Fibroblast of lung (primary cell): ENCODE measurements around the gene AATF. TPM values are rescaled to one million over a fixed set of nuclear protein-coding genes. Genes with fewer than 3 reads are reported as not detected.

Source experiments
- DNase-seq, 2 donors: peaks; one replicate each; pipeline versions ENCODE4 v3.0.0 to v3.0.0-alpha.2; 2010; ENCODE audit warnings: low read depth in 2 of 2
- H2AFZ ChIP-seq: 2 replicates; pipeline ENCODE4 v1.5.1; 2012; ENCODE audit warnings: low read length, control low read depth, inconsistent platforms
- H3K27ac ChIP-seq: 2 replicates; pipeline ENCODE4 v1.5.1; 2011; ENCODE audit warnings: low read length, control low read depth; ENCODE audit not compliant: insufficient read depth
- H3K27me3 ChIP-seq: 2 replicates; pipeline ENCODE4 v1.5.1; 2011; ENCODE audit warnings: mild to moderate bottlenecking, low read length; ENCODE audit not compliant: control insufficient read depth, insufficient read depth
- H3K36me3 ChIP-seq: 2 replicates; pipeline ENCODE4 v1.5.1; 2011; ENCODE audit warnings: low read length; ENCODE audit not compliant: control insufficient read depth, insufficient read depth
- H3K4me1 ChIP-seq: 2 replicates; pipeline ENCODE4 v1.5.1; 2011; ENCODE audit warnings: low read length; ENCODE audit not compliant: control insufficient read depth, insufficient read depth; ENCODE audit errors: extremely low read depth
- H3K4me2 ChIP-seq: 2 replicates; pipeline ENCODE4 v1.5.1; 2011; ENCODE audit warnings: low read length, control low read depth; ENCODE audit not compliant: insufficient read depth; ENCODE audit errors: extremely low read depth
- H3K4me3 ChIP-seq, 4 experiments: fragments of 200-600 bp in 1 of 4; sonication (generic) in 1 of 4; replicated peaks in 1 of 4; 2 replicates each; pipeline ENCODE4 v1.5.1; 2011 to 2016; ENCODE audit warnings: low read length in 4 of 4, low read depth in 3 of 4, mild to moderate bottlenecking in 3 of 4, control low read depth in 2 of 4, inconsistent platforms in 1 of 4, mixed read lengths in 1 of 4; ENCODE audit not compliant: insufficient read depth in 1 of 4; ENCODE audit errors: control extremely low read depth in 1 of 4
- H3K79me2 ChIP-seq: 2 replicates; pipeline ENCODE4 v1.5.1; 2012; ENCODE audit warnings: mild to moderate bottlenecking, low read length, inconsistent platforms; ENCODE audit not compliant: control insufficient read depth, insufficient read depth
- H3K9ac ChIP-seq: 2 replicates; pipeline ENCODE4 v1.5.1; 2011; ENCODE audit warnings: mild to moderate bottlenecking, low read length, control low read depth; ENCODE audit not compliant: insufficient read depth
- H3K9me3 ChIP-seq: 2 replicates; pipeline ENCODE4 v1.5.1; 2012; ENCODE audit warnings: low read depth, low read length; ENCODE audit not compliant: control insufficient read depth, insufficient read depth
- H4K20me1 ChIP-seq: 2 replicates; pipeline ENCODE4 v1.5.1; 2011; ENCODE audit warnings: low read length; ENCODE audit not compliant: control insufficient read depth, insufficient read depth; ENCODE audit errors: extremely low read depth
- EZH2 ChIP-seq: IDR thresholded peaks from 2 replicates; pipeline ENCODE4 v1.5.1; 2012; ENCODE audit warnings: low read length, control low read depth, mild to moderate bottlenecking; ENCODE audit errors: missing control alignments
- polyA plus RNA-seq, 2 donors: library from polyadenylated mRNA; depleted of rRNA in 1 of 2; stranded (reverse) in 1 of 2; unstranded in 1 of 2; fragments of >200 nt; gene quantifications; 2 replicates each; pipeline ENCODE4 v1.2.1, GENCODE V29; 2011 to 2012; ENCODE audit warnings: missing spikeins in 1 of 2
- total RNA-seq: library from RNA; depleted of rRNA; stranded (reverse); fragments of >200 nt; gene quantifications from 2 replicates; pipeline ENCODE4 v1.2.1, GENCODE V29; 2014
- TF ChIP-seq, protein P1 (sequence below), 2 donors: IDR thresholded peaks in 1 of 2; conservative IDR thresholded peaks in 1 of 2; 1 replicate in 1 of 2; 2 replicates in 1 of 2; pipeline ENCODE4 v1.5.1; 2011 to 2012; ENCODE audit warnings: low read length in 2 of 2, control low read depth in 1 of 2, inconsistent platforms in 1 of 2, low read depth in 1 of 2, mild to moderate bottlenecking in 1 of 2

The AATF gene
- total and polyA plus RNA-seq, 2 donors (not counting 1 experiment from before 2014, with no cell fraction given) = 11.9 to 30.7 TPM

DNA sequence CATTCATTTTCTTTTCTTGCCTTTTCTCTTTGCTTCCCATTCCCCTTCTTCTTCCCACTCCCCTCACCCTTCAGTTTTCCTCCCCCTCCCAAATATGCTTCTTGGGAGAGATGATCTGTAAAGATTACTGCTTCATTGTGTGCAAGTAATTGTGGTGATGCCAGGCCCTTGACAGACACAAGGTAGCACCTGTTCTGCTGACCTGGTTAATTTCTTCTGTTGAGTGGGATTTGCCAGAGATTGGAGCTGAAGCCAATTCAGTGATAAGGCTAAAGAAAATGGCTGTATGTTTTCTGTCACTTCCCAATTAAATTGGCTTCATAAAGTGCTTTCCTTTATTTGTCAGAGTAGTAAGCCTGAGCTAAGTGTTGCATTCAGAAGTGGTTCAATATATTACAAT, 44.5 kb downstream of the AATF start:
- no peaks in the 10 kb centered on the region for H3K9me3 ChIP-seq
- H4K20me1 ChIP-seq = no peaks in the 10 kb centered on the region
- no peak overlapping the region for H2AFZ ChIP-seq
- TF ChIP-seq EZH2 = no peak
- TF ChIP-seq, protein P1, sequence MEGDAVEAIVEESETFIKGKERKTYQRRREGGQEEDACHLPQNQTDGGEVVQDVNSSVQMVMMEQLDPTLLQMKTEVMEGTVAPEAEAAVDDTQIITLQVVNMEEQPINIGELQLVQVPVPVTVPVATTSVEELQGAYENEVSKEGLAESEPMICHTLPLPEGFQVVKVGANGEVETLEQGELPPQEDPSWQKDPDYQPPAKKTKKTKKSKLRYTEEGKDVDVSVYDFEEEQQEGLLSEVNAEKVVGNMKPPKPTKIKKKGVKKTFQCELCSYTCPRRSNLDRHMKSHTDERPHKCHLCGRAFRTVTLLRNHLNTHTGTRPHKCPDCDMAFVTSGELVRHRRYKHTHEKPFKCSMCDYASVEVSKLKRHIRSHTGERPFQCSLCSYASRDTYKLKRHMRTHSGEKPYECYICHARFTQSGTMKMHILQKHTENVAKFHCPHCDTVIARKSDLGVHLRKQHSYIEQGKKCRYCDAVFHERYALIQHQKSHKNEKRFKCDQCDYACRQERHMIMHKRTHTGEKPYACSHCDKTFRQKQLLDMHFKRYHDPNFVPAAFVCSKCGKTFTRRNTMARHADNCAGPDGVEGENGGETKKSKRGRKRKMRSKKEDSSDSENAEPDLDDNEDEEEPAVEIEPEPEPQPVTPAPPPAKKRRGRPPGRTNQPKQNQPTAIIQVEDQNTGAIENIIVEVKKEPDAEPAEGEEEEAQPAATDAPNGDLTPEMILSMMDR (conservative IDR thresholded peaks at IDR 0.05 in 1 of 2, IDR thresholded peaks at IDR 0.05 in 1 of 2; ENCODE audit: low read depth in 1 of 2, low read length in 2 of 2) = no peak
- no peak overlapping the region for H3K4me3 ChIP-seq
- H3K36me3 ChIP-seq = peaks cover 4% of the 10 kb centered on the region
- H3K9ac ChIP-seq = no peak overlapping the region
- no peaks in the 10 kb centered on the region for H3K79me2 ChIP-seq
- DNase-seq = no peak
- no peak overlapping the region for H3K4me2 ChIP-seq
- H3K27ac ChIP-seq = no peak overlapping the region
- H3K27me3 ChIP-seq = no peaks in the 10 kb centered on the region
- H3K4me1 ChIP-seq = no peaks in the 10 kb centered on the region

DNA sequence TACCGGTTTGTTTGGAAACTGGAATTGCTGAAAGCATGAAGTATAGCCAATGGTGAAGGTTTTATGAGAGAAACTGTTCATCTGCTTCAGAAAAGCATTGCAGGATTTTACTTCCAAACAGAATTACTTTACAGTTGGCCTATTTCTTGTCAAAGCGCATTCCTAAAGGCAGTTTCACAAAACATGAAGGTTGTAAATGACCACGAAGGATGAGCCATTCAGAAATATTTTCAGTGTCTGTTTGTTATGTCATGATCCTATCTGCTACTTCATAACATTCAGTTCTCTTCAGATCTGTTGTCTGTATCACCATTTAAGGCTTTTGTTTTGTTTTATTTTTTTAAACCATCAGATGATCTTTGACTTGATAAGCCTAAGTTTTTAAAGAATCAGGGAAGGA, 45.7 kb downstream of the AATF start:
- DNase-seq = peak in 1 of 2 donors; percentile 56
- Histone ChIP-seq H2AFZ (no peak overlapping the region), H4K20me1 (no peaks in the 10 kb centered on the region), H3K27me3 (no peaks in the 10 kb centered on the region), H3K4me3 (no peak overlapping the region), H3K4me1 (no peaks in the 10 kb centered on the region), H3K9me3 (no peaks in the 10 kb centered on the region), H3K4me2 (no peak overlapping the region), H3K36me3 (peaks cover 1% of the 10 kb centered on the region), H3K27ac (no peak overlapping the region), H3K9ac (no peak overlapping the region), H3K79me2 (no peaks in the 10 kb centered on the region)
- TF ChIP-seq EZH2 = no peak
- TF ChIP-seq, protein P1 (conservative IDR thresholded peaks at IDR 0.05 in 1 of 2, IDR thresholded peaks at IDR 0.05 in 1 of 2; ENCODE audit: low read depth in 1 of 2, low read length in 2 of 2) = no peak

DNA sequence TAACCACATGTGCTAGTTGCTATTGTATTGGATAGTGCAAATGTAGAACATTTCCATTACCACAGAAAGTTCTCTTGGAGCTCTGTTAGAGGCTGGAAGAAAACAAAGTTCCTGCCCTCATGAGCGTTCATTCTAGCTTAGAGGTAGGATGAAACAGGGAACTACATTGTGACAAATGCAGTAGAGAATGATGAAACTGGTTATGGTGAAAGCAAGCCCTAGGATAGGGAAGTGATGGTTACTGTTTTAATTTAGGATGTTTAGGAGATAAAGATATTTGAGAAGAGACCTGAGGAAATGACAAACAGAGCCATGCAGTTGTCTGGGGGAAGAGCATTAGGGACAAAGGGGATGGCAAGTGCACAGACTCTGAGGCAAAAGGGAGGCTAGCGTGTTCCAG, 50.7 kb downstream of the AATF start:
- H3K4me1 ChIP-seq = no peaks in the 10 kb centered on the region
- no peak overlapping the region for H3K27ac ChIP-seq
- H3K79me2 ChIP-seq = no peaks in the 10 kb centered on the region
- no peaks in the 10 kb centered on the region for H3K27me3 ChIP-seq
- H4K20me1 ChIP-seq = no peaks in the 10 kb centered on the region
- no peak for DNase-seq
- H3K9me3 ChIP-seq = no peaks in the 10 kb centered on the region
- H2AFZ ChIP-seq = no peak overlapping the region
- no peak overlapping the region for H3K4me2 ChIP-seq
- H3K9ac ChIP-seq = no peak overlapping the region
- TF ChIP-seq, protein P1 (conservative IDR thresholded peaks at IDR 0.05 in 1 of 2, IDR thresholded peaks at IDR 0.05 in 1 of 2; ENCODE audit: low read depth in 1 of 2, low read length in 2 of 2) = no peak
- TF ChIP-seq EZH2 = no peak
- peaks cover 1% of the 10 kb centered on the region for H3K36me3 ChIP-seq
- no peak overlapping the region for H3K4me3 ChIP-seq
